SK-N-MC (cell line): ENCODE results near the gene MME.

Source experiments
- DNase-seq: peaks from one replicate; pipeline ENCODE4 v3.0.0-alpha.2; 2011; ENCODE audit warnings: low read depth, low spot score
- H3K27ac ChIP-seq: fragments of 200-600 bp; sonication (generic); 2 replicates; pipeline ENCODE4 v1.5.1; 2016; ENCODE audit warnings: mixed run types
- H3K36me3 ChIP-seq: fragments of 200-600 bp; sonication (generic); 2 replicates; pipeline ENCODE4 v1.6.1; 2017; ENCODE audit warnings: antibody characterized with exemption, low read length, mixed read lengths; ENCODE audit not compliant: insufficient read depth
- H3K4me3 ChIP-seq: fragments of 200-600 bp; sonication (generic); 2 replicates; pipeline ENCODE4 v1.5.1; 2016
- H3K9ac ChIP-seq: fragments of 200-600 bp; sonication (generic); 2 replicates; pipeline ENCODE4 v1.8.0; 2017; ENCODE audit warnings: mixed run types, mixed read lengths; ENCODE audit not compliant: insufficient read length
- H3K9me3 ChIP-seq: fragments of 200-600 bp; sonication (generic); 2 replicates; pipeline ENCODE4 v1.6.1; 2017; ENCODE audit warnings: low read depth, mild to moderate bottlenecking, antibody characterized with exemption, low read length, moderate library complexity, mixed read lengths
- EZH2 ChIP-seq: fragments of 200-600 bp; sonication (generic); IDR thresholded peaks from one replicate; pipeline ENCODE4 v1.6.1; 2017; ENCODE audit warnings: antibody characterized with exemption
- FOXP2 ChIP-seq: optimal IDR thresholded peaks from 2 replicates; pipeline ENCODE3; 2011; ENCODE audit warnings: mild to moderate bottlenecking, moderate library complexity; ENCODE audit not compliant: insufficient read depth; ENCODE audit errors: extremely low read length, control extremely low read depth
- POLR2AphosphoS5 ChIP-seq: IDR thresholded peaks from 2 replicates; pipeline ENCODE4 v1.6.1; 2012; ENCODE audit warnings: mild to moderate bottlenecking, low read depth, low read length, borderline replicate concordance

The MME gene

DNA sequence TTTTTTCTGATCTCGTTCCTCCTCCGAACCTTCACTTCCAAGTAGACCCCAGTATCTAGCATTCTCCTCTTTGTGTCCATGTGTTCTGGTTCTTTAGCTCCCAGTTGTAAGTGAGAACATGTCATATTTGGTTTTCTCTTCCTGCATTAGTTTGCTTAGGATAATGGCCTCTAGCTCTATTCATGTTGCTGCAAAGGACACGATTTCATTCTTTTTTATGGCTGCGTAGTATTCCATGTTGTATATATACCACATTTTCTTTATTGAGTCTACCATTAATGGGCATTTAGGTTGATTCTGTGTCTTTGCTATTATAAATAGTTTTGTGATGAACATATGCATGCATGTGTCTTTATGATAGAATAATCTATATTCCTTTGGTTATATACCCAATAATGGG is 30.2 kb upstream of the MME start:
- no peaks in the 10 kb centered on the region for H3K36me3 ChIP-seq
- no peak for TF ChIP-seq FOXP2
- TF ChIP-seq EZH2 = no peak
- TF ChIP-seq POLR2AphosphoS5 = no peak
- no peak overlapping the region for H3K27ac ChIP-seq
- H3K9ac ChIP-seq = no peak overlapping the region
- no peaks in the 10 kb centered on the region for H3K9me3 ChIP-seq
- H3K4me3 ChIP-seq = no peak overlapping the region
- no peak for DNase-seq

GRCh38 chr3:155052470-155052869 is 27.6 kb upstream of the MME start:
- Histone ChIP-seq H3K36me3 (no peaks in the 10 kb centered on the region), H3K9me3 (no peaks in the 10 kb centered on the region), H3K9ac (no peak overlapping the region), H3K27ac (no peak overlapping the region), H3K4me3 (no peak overlapping the region)
- DNase-seq = no peak
- TF ChIP-seq FOXP2 = no peak
- TF ChIP-seq EZH2 = no peak
- TF ChIP-seq POLR2AphosphoS5 = no peak

DNA sequence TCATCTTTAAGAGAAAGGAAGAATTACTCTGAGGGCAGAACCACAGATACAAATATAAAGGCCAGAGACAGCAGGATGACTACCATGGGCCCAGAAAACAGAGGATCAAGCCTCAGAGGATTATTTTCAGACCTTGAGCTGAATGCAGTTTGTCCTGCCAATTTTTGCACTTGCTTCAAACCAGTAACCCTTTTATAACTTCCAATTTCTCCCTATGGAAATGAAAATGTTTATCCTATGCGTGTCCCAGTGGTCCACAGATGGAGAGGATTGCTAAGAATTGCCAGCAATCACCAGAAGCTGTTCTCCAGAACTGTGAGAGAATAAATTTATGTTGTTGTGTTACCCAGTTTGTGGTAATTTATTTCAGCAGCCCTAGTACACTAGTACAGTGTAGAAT is 26.4 kb upstream of the MME start:
- Histone ChIP-seq H3K36me3 (no peaks in the 10 kb centered on the region), H3K9ac (no peak overlapping the region), H3K4me3 (no peak overlapping the region), H3K27ac (no peak overlapping the region), H3K9me3 (no peaks in the 10 kb centered on the region)
- no peak for DNase-seq
- TF ChIP-seq EZH2 (no peak), POLR2AphosphoS5 (no peak), FOXP2 (no peak)

DNA sequence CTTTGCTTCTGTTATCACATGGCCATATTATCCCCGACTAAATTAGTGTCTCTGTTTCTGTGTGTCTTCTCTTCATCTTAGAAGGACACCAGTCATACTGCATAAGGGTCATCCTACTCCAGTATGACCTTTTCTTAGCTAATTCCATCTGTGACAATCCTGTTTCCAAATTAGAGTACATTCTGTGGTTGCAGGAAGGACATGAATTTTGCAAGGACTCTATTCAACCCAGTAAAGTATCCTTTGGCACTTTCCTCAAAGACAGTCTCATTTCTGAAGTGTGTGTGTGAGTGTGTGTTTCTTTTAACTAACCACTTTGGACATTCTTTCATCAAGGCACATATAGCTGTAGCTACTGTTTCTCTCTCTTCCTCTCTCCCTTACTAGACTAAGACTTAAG is 15.2 kb upstream of the MME start:
- no peak overlapping the region for H3K9ac ChIP-seq
- no peaks in the 10 kb centered on the region for H3K36me3 ChIP-seq
- H3K27ac ChIP-seq = no peak overlapping the region
- H3K4me3 ChIP-seq = no peak overlapping the region
- no peaks in the 10 kb centered on the region for H3K9me3 ChIP-seq
- TF ChIP-seq FOXP2 = no peak
- no peak for DNase-seq

GRCh38 chr3:155065537-155065936 is 14.6 kb upstream of the MME start:
- Histone ChIP-seq H3K9ac (no peak overlapping the region), H3K9me3 (no peaks in the 10 kb centered on the region), H3K27ac (no peak overlapping the region), H3K4me3 (no peak overlapping the region), H3K36me3 (no peaks in the 10 kb centered on the region)
- DNase-seq = no peak
- TF ChIP-seq POLR2AphosphoS5 = no peak
- no peak for TF ChIP-seq EZH2
- TF ChIP-seq FOXP2 = no peak

GRCh38 chr3:155069729-155070128 is 10.4 kb upstream of the MME start:
- TF ChIP-seq EZH2 (no peak), FOXP2 (no peak), POLR2AphosphoS5 (no peak)
- H3K4me3 ChIP-seq = no peak overlapping the region
- H3K27ac ChIP-seq = no peak overlapping the region
- no peaks in the 10 kb centered on the region for H3K9me3 ChIP-seq
- H3K9ac ChIP-seq = no peak overlapping the region
- H3K36me3 ChIP-seq = no peaks in the 10 kb centered on the region
- DNase-seq = no peak

DNA sequence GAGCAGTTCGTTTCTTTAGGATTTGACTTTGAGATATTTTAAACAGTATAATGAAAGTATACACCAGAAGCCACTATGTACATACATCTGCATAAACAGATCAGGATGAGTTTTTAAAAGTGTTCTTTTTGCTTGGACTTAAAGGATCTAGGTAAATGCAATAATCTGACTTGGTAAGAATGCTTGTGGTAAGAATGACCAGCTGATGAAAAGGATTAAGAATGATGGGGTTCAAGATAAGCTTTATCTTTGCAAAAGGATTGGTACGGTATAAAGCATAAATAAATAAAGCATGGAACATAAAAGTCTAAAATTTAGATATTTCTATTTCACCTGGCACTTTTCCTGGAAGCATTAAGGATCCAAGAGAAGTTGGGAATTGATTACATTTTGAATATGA is 9.8 kb upstream of the MME start:
- no peak overlapping the region for H3K4me3 ChIP-seq
- H3K9me3 ChIP-seq = no peaks in the 10 kb centered on the region
- DNase-seq = no peak
- TF ChIP-seq EZH2 = no peak
- TF ChIP-seq FOXP2 = no peak
- TF ChIP-seq POLR2AphosphoS5 = no peak
- no peaks in the 10 kb centered on the region for H3K36me3 ChIP-seq
- H3K27ac ChIP-seq = no peak overlapping the region
- no peak overlapping the region for H3K9ac ChIP-seq

DNA sequence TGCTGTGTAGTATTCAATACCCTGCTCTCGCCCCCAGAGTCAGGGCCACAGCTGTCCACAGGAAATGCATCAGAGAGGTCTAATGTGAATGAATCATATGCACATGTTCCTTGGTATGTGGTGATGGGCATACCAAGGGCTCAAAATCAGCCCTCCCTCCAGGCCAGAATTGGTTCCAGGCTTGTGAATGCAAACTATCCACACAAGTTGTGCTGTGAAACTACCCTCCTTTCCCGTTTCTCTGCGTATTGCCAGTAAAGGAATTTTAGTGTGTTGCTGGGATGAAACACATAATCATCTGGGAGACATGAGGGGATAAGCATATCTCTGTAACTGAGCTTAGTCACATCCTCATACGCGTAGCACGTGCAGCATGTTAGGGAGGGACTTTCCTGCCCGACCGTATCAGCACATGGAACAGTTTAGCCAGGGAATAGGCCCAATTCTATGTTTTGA is 9.2 kb upstream of the MME start:
- H3K27ac ChIP-seq = no peak overlapping the region
- H3K9ac ChIP-seq = no peak overlapping the region
- TF ChIP-seq POLR2AphosphoS5 (no peak), FOXP2 (no peak), EZH2 (no peak)
- H3K36me3 ChIP-seq = no peaks in the 10 kb centered on the region
- H3K9me3 ChIP-seq = no peaks in the 10 kb centered on the region
- DNase-seq = no peak
- no peak overlapping the region for H3K4me3 ChIP-seq

DNA sequence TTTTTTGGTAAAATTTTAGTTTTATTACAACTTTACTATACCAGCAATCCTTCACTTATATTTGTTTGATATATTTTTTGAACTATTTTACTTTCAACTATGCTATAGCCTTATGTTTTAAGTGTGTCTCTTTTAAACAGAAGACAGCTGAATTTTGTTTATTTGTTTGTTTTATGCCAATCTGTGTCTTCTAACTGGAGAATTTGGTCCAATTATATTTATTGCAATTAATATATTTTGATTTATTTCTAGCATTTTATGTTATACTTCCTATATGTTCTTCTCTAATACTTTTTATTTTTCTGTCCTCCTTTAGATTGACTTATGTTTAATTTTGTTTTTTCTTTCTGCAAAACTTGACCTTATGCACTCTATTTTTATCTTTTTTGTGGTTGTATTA is 4.9 kb upstream of the MME start:
- Histone ChIP-seq H3K9me3 (no peaks in the 10 kb centered on the region), H3K27ac (no peak overlapping the region), H3K36me3 (no peaks in the 10 kb centered on the region), H3K9ac (no peak overlapping the region), H3K4me3 (no peak overlapping the region)
- TF ChIP-seq EZH2 (no peak), POLR2AphosphoS5 (no peak), FOXP2 (no peak)
- DNase-seq = no peak
